B cell (primary cell): ENCODE data around the gene GLRX5.

Experiments used
- EZH2 ChIP-seq: IDR thresholded peaks from 2 replicates; pipeline ENCODE4 v1.6.1; 2012; ENCODE audit warnings: borderline replicate concordance, low read depth, mild to moderate bottlenecking, moderate library complexity, low read length; ENCODE audit not compliant: insufficient read depth, poor library complexity, severe bottlenecking
- TF ChIP-seq, protein P1 (sequence below): fragments of 200-600 bp; IDR thresholded peaks from one replicate; pipeline ENCODE4 v1.8.0; 2022; ENCODE audit warnings: antibody characterized with exemption, mild to moderate bottlenecking

DNA sequence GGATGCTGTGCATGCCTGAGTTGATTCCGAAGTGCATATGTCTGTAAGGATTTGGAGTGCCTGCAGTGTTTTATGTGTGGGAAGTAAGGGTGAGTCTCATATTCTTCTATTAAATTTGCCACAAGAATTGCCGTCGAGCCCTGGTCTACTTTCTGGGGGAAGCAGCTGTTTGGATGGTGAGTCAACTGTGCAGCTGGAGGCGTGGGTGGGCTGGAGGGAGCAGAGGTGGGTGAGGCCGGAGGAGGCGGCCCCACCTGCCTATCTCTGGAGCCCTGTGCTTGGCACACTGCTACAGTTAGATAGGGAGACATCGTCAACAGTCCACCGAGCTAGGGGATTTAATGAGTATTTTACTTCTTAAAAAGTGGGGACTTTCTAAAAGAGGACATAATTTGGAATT is 9.7 kb downstream of the GLRX5 start:
- TF ChIP-seq, protein P1, sequence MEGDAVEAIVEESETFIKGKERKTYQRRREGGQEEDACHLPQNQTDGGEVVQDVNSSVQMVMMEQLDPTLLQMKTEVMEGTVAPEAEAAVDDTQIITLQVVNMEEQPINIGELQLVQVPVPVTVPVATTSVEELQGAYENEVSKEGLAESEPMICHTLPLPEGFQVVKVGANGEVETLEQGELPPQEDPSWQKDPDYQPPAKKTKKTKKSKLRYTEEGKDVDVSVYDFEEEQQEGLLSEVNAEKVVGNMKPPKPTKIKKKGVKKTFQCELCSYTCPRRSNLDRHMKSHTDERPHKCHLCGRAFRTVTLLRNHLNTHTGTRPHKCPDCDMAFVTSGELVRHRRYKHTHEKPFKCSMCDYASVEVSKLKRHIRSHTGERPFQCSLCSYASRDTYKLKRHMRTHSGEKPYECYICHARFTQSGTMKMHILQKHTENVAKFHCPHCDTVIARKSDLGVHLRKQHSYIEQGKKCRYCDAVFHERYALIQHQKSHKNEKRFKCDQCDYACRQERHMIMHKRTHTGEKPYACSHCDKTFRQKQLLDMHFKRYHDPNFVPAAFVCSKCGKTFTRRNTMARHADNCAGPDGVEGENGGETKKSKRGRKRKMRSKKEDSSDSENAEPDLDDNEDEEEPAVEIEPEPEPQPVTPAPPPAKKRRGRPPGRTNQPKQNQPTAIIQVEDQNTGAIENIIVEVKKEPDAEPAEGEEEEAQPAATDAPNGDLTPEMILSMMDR: no peak
- no peak for TF ChIP-seq EZH2
